DOHH2 (cell line): ENCODE data around the gene GPBAR1.

Experiments used
- CTCF ChIP-seq: fragments of 200-600 bp; sonication (generic); IDR thresholded peaks from one replicate; pipeline ENCODE4 v1.5.1; 2014; ENCODE audit warnings: antibody characterized with exemption, mild to moderate bottlenecking, low read depth, low read length; ENCODE audit not compliant: poor library complexity, severe bottlenecking
- EZH2phosphoT487 ChIP-seq: fragments of 200-600 bp; sonication (generic); IDR thresholded peaks from 2 replicates; pipeline ENCODE4 v1.6.1; 2017; ENCODE audit warnings: borderline replicate concordance, mild to moderate bottlenecking, antibody characterized with exemption, low read length, moderate library complexity, mixed read lengths

GRCh38 chr2:218260166-218260565 is 649 bp upstream of the GPBAR1 start:
- TF ChIP-seq CTCF (no peak), EZH2phosphoT487 (no peak)
